Measurements from ENCODE around the gene SP4.

DNA sequence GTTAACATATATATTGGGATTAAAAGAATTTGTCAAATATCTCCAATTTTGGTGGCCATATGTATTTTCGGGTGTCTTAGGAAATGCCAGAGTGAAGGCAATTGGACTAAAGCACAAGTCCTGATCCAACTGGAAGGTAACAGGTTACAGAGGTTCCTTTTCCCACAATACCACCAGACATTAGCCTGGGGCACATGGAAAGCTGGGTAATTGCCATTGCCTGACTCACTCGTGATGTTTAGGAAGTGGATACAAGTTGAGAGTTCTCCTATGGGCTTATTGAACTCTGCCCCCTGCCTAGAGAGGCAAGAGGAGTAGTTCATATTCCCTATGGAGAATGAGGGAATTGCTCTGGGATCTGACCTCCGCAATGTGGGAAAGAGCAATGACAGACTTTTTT, 120.6 kb downstream of the SP4 start:
- TF ChIP-seq POLR2AphosphoS5 (IDR thresholded peaks at IDR 0.05) = no peak
- TF ChIP-seq, protein P1, sequence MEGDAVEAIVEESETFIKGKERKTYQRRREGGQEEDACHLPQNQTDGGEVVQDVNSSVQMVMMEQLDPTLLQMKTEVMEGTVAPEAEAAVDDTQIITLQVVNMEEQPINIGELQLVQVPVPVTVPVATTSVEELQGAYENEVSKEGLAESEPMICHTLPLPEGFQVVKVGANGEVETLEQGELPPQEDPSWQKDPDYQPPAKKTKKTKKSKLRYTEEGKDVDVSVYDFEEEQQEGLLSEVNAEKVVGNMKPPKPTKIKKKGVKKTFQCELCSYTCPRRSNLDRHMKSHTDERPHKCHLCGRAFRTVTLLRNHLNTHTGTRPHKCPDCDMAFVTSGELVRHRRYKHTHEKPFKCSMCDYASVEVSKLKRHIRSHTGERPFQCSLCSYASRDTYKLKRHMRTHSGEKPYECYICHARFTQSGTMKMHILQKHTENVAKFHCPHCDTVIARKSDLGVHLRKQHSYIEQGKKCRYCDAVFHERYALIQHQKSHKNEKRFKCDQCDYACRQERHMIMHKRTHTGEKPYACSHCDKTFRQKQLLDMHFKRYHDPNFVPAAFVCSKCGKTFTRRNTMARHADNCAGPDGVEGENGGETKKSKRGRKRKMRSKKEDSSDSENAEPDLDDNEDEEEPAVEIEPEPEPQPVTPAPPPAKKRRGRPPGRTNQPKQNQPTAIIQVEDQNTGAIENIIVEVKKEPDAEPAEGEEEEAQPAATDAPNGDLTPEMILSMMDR (IDR thresholded peaks at IDR 0.05) = no peak

All from esophagus muscularis mucosa (tissue), 3 donors.